Umbilical cord (tissue), 2 donors: ENCODE measurements around the gene CYSRT1. TPM values are rescaled to one million over a fixed set of nuclear protein-coding genes. Genes with fewer than 3 reads are reported as not detected.

Experiments
- DNase-seq: peaks from one replicate; pipeline ENCODE4 v3.0.0-alpha.2; 2015; ENCODE audit warnings: low spot score
- total RNA-seq: library from RNA; depleted of rRNA; stranded (reverse); fragments of >200 nt; gene quantifications from one replicate; pipeline ENCODE4 v1.2.3, GENCODE V29; 2014; ENCODE audit warnings: low replicate concordance; ENCODE audit not compliant: insufficient read depth

Gene CYSRT1
- total RNA-seq, 1 donor from 2014 or later: 0.96 TPM

- DNase-seq: no peak
These were observed 46.1 kb downstream of the CYSRT1 start for GRCh38 chr9:137270929-137271695.

- no peak for DNase-seq
These were observed 46.7 kb downstream of the CYSRT1 start for GRCh38 chr9:137271696-137272076.

- DNase-seq: no peak
These were observed 47.5 kb downstream of the CYSRT1 start for GRCh38 chr9:137272241-137273094.

- no peak for DNase-seq
These were observed 48.1 kb downstream of the CYSRT1 start for GRCh38 chr9:137273095-137273490.

GRCh38 chr9:137273611-137274320 is 48.8 kb downstream of the CYSRT1 start:
- DNase-seq: no peak

- no peak for DNase-seq
These were observed 50.2 kb downstream of the CYSRT1 start for GRCh38 chr9:137275203-137275587.

Other genes starting within 250 kb of the CYSRT1 start
- gene PTGDS, start 247.7 kb upstream of the CYSRT1 start, total RNA-seq: 49.6 TPM
- gene LCNL1, start 242.2 kb upstream of the CYSRT1 start, total RNA-seq: 0.72 TPM
- 10.6 TPM for gene PAXX, start 232.8 kb upstream of the CYSRT1 start, total RNA-seq
- gene CLIC3, start 228.6 kb upstream of the CYSRT1 start, total RNA-seq: 24.3 TPM
- gene ABCA2, start 196.9 kb upstream of the CYSRT1 start, total RNA-seq: 20.2 TPM
- gene FUT7, start 193.1 kb upstream of the CYSRT1 start, total RNA-seq: 0.96 TPM
- gene NPDC1, start 179.0 kb upstream of the CYSRT1 start, total RNA-seq: 6.5 TPM
- gene ENTPD2, start 171.1 kb upstream of the CYSRT1 start, total RNA-seq: not detected
- 2.6 TPM for gene SAPCD2, start 154.6 kb upstream of the CYSRT1 start, total RNA-seq
- 8.2 TPM for gene UAP1L1, start 147.7 kb upstream of the CYSRT1 start, total RNA-seq
- 41.4 TPM for gene MAN1B1, start 138.2 kb upstream of the CYSRT1 start, total RNA-seq
- 67.9 TPM for gene DPP7, start 110.4 kb upstream of the CYSRT1 start, total RNA-seq
- 5.1 TPM for gene GRIN1, start 86.0 kb upstream of the CYSRT1 start, total RNA-seq
- gene LRRC26, start 55.1 kb upstream of the CYSRT1 start, total RNA-seq: not detected
- gene TMEM210, start 53.1 kb upstream of the CYSRT1 start, total RNA-seq: not detected
- 18.3 TPM for gene ANAPC2, start 36.6 kb upstream of the CYSRT1 start, total RNA-seq
- 30.8 TPM for gene SSNA1, start 36.5 kb upstream of the CYSRT1 start, total RNA-seq
- 2.2 TPM for gene TPRN, start 24.4 kb upstream of the CYSRT1 start, total RNA-seq
- 33.0 TPM for gene TMEM203, start 19.5 kb upstream of the CYSRT1 start, total RNA-seq
- 0.72 TPM for gene NDOR1, start 19.5 kb upstream of the CYSRT1 start, total RNA-seq
- gene RNF208, start 2.9 kb upstream of the CYSRT1 start, total RNA-seq: not detected
- gene RNF224, start 2.3 kb downstream of the CYSRT1 start, total RNA-seq: not detected
- gene SLC34A3, start 5.7 kb downstream of the CYSRT1 start, total RNA-seq: not detected
- 48.9 TPM for gene TUBB4B, start 16.1 kb downstream of the CYSRT1 start, total RNA-seq
- 1.9 TPM for gene STPG3, start 26.1 kb downstream of the CYSRT1 start, total RNA-seq
- gene NELFB, start 30.2 kb downstream of the CYSRT1 start, total RNA-seq: 18.8 TPM
- gene TOR4A, start 52.6 kb downstream of the CYSRT1 start, total RNA-seq: 4.3 TPM
- gene NRARP, start 77.1 kb downstream of the CYSRT1 start, total RNA-seq: 1.9 TPM
- 12.0 TPM for gene EXD3, start 198.0 kb downstream of the CYSRT1 start, total RNA-seq
- not detected for gene NOXA1, start 198.2 kb downstream of the CYSRT1 start, total RNA-seq
- gene ENTPD8, start 216.2 kb downstream of the CYSRT1 start, total RNA-seq: not detected
- 8.7 TPM for gene NSMF, start 234.2 kb downstream of the CYSRT1 start, total RNA-seq